Ascending aorta (tissue), 2 donors: ENCODE data around the gene TBL3. TPM values are rescaled to one million over a fixed set of nuclear protein-coding genes. Genes with fewer than 3 reads are reported as not detected.

Source experiments
- DNase-seq, 2 donors: peaks; one replicate each; pipeline ENCODE4 v3.0.0-alpha.2; 2019; ENCODE audit warnings: low spot score in 2 of 2
- H3K27ac ChIP-seq, 2 donors: fragments of 200-600 bp; sonication (generic); one replicate each; pipeline ENCODE4 v1.5.1; 2016 to 2017; ENCODE audit warnings: mild to moderate bottlenecking in 1 of 2
- H3K27me3 ChIP-seq: fragments of 200-600 bp; sonication (generic); one replicate; pipeline ENCODE4 v1.5.1; 2017
- H3K36me3 ChIP-seq, 2 donors: fragments of 200-600 bp; sonication (generic); one replicate each; pipeline ENCODE4 v1.5.1; 2016
- H3K4me1 ChIP-seq, 2 donors: fragments of 200-600 bp; sonication (generic); one replicate each; pipeline ENCODE4 v1.5.1; 2016 to 2017; ENCODE audit warnings: mild to moderate bottlenecking in 1 of 2
- H3K4me3 ChIP-seq, 2 donors: fragments of 200-600 bp; sonication (generic); one replicate each; pipeline ENCODE4 v1.5.1; 2016 to 2017; ENCODE audit warnings: mild to moderate bottlenecking in 1 of 2
- H3K9me3 ChIP-seq, 2 donors: fragments of 200-600 bp; sonication (generic); one replicate each; pipeline ENCODE4 v1.5.1; 2016
- CTCF ChIP-seq, 3 experiments: fragments of 200-600 bp in 2 of 3; fragments of 450-650 bp in 1 of 3; sonication (generic) in 2 of 3; IDR thresholded peaks; one replicate each; pipeline ENCODE4 v1.5.1; 2016 to 2019; ENCODE audit warnings: antibody characterized with exemption in 3 of 3, mild to moderate bottlenecking in 1 of 3, moderate library complexity in 1 of 3
- intact Hi-C: fragments of 100-400 bp; cut with DNase I; formaldehyde crosslinking; loops from one replicate; pipeline ENCODE4 v1.15.1; 2023
- total RNA-seq: library from RNA; depleted of rRNA; stranded (reverse); fragments of >200 nt; gene quantifications from one replicate; pipeline ENCODE4 v1.1.0, GENCODE V29; 2016

Gene TBL3
- total RNA-seq, 1 donor from 2014 or later: 55.7 TPM

DNA sequence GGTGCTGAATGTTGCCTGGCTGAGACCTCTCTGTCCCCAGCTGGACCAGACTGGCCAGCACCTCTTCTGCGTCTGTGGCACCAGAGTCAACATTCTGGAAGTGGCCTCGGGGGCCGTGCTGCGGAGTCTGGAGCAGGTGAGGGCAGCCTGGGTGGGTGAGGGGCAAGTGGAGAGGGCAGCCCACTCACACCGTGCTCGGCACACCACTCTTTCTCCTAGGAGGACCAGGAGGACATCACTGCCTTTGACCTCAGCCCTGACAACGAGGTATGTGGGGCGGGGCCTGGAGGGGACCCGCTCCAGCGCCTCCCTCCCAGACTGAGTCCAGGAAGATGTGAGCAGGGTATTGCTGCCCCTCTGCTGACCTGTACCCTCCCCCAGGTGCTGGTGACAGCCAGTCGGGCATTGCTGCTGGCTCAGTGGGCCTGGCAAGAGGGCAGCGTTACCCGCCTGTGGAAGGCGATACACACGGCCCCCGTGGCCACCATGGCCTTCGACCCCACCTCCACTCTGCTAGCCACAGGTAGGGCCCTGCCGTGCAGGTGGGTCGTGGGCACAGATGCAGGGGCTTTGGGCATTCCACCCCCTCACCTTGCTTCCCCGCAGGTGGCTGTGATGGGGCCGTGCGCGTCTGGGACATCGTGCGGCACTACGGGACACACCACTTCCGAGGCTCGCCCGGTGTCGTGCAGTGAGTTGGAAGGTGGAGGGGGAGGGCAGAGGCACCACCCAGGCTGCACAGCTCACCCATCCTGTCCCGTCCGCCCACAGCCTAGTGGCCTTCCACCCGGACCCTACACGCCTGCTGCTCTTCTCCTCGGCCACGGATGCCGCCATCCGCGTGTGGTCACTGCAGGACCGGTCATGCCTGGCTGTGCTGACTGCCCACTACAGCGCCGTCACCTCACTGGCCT is 2.6 kb downstream of the TBL3 start:
- Histone ChIP-seq H3K4me1 (peaks cover 14 to 16% of the 10 kb centered on the region in 2 donors), H3K36me3 (peaks cover 43 to 49% of the 10 kb centered on the region in 2 donors), H3K27ac (no peak overlapping the region), H3K9me3 (no peaks in the 10 kb centered on the region), H3K27me3 (no peaks in the 10 kb centered on the region), H3K4me3 (no peak overlapping the region)
- no peak for DNase-seq
- intact Hi-C loops: loop anchor here (5.0 kb wide), 1 partner anchor 248 kb away; the partner anchor contains the start of gene E4F1
- no peak for TF ChIP-seq CTCF (IDR thresholded peaks at IDR 0.05)

DNA sequence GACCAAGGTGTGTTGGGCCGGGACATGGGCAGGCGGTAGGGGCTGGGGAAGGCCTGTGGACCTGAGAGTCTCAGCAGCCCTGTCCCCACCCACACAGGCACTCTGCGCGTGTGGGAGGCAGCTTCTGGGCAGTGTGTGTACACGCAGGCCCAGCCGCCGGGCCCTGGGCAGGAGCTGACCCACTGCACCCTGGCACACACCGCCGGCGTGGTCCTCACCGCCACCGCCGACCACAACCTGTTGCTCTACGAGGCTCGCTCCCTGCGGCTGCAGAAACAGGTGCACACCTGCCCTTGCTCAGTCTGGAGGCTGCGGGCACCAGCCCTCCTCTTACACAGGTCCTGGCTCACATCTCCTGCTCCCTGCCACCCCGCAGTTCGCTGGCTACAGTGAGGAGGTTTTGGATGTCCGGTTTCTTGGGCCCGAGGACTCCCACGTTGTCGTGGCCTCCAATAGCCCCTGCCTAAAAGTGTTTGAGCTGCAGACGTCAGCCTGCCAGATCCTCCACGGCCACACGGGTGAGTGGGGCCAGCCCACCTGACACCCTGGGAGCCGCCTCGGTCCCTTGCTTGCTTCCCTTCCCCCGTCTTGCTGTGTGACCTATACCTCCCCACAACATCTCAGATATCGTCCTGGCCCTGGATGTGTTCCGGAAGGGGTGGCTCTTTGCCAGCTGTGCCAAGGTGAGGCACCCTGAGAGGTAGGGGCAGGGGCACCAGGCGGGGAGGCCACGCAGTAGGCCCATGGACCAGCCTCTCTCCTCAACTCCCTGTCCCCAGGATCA is 3.8 kb downstream of the TBL3 start:
- Histone ChIP-seq H3K36me3 (peaks cover 43 to 49% of the 10 kb centered on the region in 2 donors), H3K4me3 (no peak overlapping the region), H3K27me3 (peaks cover 10% of the 10 kb centered on the region), H3K27ac (no peak overlapping the region), H3K4me1 (peaks cover 14 to 16% of the 10 kb centered on the region in 2 donors), H3K9me3 (no peaks in the 10 kb centered on the region)
- intact Hi-C loops: no loop called here
- TF ChIP-seq CTCF (IDR thresholded peaks at IDR 0.05): no peak
- DNase-seq: no peak

DNA sequence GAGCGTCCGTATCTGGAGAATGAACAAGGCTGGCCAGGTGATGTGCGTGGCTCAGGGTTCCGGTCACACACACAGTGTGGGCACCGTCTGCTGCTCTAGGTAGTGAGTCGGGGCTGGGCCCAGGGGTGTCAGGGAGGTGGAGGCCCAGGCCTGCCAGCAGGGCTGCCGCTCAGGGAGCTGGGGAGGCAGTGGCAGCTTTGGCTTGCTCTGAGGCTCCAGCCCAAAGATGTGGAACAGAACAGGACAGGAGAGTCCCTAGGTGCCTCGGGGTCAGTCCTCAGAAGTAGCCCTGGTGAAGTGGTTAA is 4.3 kb downstream of the TBL3 start:
- TF ChIP-seq CTCF (IDR thresholded peaks at IDR 0.05): no peak
- Histone ChIP-seq H3K27me3 (peaks cover 15% of the 10 kb centered on the region), H3K9me3 (no peaks in the 10 kb centered on the region), H3K36me3 (peaks cover 43 to 49% of the 10 kb centered on the region in 2 donors), H3K4me1 (peaks cover 10 to 11% of the 10 kb centered on the region in 2 donors), H3K27ac (no peak overlapping the region), H3K4me3 (no peak overlapping the region)
- intact Hi-C loops: no loop called here
- no peak for DNase-seq

DNA sequence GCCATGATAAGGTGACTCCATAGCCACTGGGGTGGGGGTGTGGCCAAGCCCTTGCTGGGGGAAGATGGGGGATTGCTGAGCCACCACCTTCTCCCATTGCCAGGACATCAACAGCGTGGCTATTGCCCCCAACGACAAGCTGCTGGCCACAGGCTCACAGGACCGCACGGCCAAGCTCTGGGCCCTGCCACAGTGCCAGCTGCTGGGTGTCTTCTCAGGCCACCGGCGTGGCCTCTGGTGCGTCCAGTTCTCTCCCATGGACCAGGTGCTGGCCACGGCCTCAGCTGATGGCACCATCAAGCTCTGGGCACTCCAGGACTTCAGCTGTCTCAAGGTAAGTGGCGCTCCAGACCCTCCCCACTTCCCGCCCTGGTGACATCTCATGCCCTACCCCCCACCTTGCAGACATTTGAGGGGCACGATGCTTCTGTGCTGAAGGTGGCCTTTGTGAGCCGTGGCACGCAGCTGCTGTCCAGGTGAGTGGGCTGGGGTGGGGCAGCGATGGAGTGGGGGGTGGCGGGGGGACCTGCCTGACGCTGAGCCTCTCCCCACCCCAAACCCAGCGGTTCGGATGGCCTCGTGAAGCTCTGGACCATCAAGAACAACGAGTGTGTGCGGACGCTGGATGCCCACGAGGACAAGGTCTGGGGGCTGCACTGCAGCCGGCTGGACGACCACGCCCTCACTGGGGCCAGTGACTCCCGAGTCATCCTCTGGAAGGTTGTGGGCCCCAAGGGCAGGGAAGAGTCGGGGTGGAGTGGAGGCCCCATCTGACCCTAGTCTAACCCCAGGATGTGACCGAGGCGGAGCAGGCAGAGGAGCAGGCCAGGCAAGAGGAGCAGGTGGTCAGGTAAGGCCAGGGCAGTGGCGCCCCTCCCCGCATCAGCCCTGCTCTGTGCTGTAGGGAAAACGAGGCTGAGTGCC is 5.4 kb downstream of the TBL3 start:
- H3K27ac ChIP-seq: no peak overlapping the region
- H3K9me3 ChIP-seq: no peaks in the 10 kb centered on the region
- H3K4me3 ChIP-seq: no peak overlapping the region
- intact Hi-C loops: no loop called here
- DNase-seq: no peak
- peaks cover 43 to 49% of the 10 kb centered on the region in 2 donors for H3K36me3 ChIP-seq
- H3K27me3 ChIP-seq: peaks cover 17% of the 10 kb centered on the region
- peaks cover 8% of the 10 kb centered on the region in 2 donors for H3K4me1 ChIP-seq
- no peak for TF ChIP-seq CTCF (IDR thresholded peaks at IDR 0.05)

GRCh38 chr16:1977875-1978268 is 6.0 kb downstream of the TBL3 start:
- Histone ChIP-seq H3K27ac (no peak overlapping the region), H3K4me1 (peaks cover 1% of the 10 kb centered on the region in 2 donors), H3K9me3 (no peaks in the 10 kb centered on the region), H3K36me3 (peaks cover 43 to 49% of the 10 kb centered on the region in 2 donors), H3K4me3 (no peak overlapping the region), H3K27me3 (peaks cover 17% of the 10 kb centered on the region)
- intact Hi-C loops: no loop called here
- TF ChIP-seq CTCF (IDR thresholded peaks at IDR 0.05): no peak
- no peak for DNase-seq
